Vagina (tissue), 2 donors: Measurements from ENCODE around the gene NECTIN2.
"Not testable (repeated sequence)": the region's sequence is repeated elsewhere in the genome, so short reads cannot be mapped to it uniquely, and the experiment has no call there.

Source experiments
- CTCF ChIP-seq, 3 experiments: fragments of 450-650 bp in 2 of 3; fragments of 200-600 bp in 1 of 3; sonication (generic) in 1 of 3; IDR thresholded peaks; one replicate each; pipeline ENCODE4 v1.5.1; 2017 to 2019; ENCODE audit warnings: antibody characterized with exemption in 3 of 3, mild to moderate bottlenecking in 2 of 3, moderate library complexity in 2 of 3
- POLR2A ChIP-seq, 2 donors: fragments of 450-650 bp; IDR thresholded peaks; one replicate each; pipeline ENCODE4 v1.6.1; 2017; ENCODE audit warnings: antibody characterized with exemption in 2 of 2, mild to moderate bottlenecking in 2 of 2, moderate library complexity in 2 of 2

- not testable (repeated sequence) for TF ChIP-seq CTCF, POLR2A (IDR thresholded peaks at IDR 0.05)
These were observed 13.2 kb upstream of the NECTIN2 start for GRCh38 chr19:44832875-44833274.
